H1 (cell line): ENCODE data around the gene TGM4. TPM values are rescaled to one million over a fixed set of nuclear protein-coding genes. Genes with fewer than 3 reads are reported as not detected.

Experiments used
- CTCF ChIA-PET: fragments of 300-600 bp; sonication (Branson Sonifier 250); formaldehyde crosslinking; loops from one replicate; lab custom pipeline; 2021; ENCODE audit not compliant: partially characterized antibody; lab: Charles Lee
- POLR2A ChIA-PET: fragments of 300-600 bp; sonication (Branson Sonifier 250); formaldehyde crosslinking; loops from one replicate; lab custom pipeline; 2021; ENCODE audit warnings: inconsistent platforms; ENCODE audit not compliant: partially characterized antibody; lab: Charles Lee
- DNase-seq, 2 experiments: peaks; one replicate each; pipeline versions ENCODE4 v3.0.0 to v3.0.0-alpha.2; 2010 to 2022; ENCODE audit warnings: low spot score in 2 of 2, low read depth in 1 of 2, mixed read lengths in 1 of 2
- FAIRE-seq: peaks from 2 replicates; lab custom pipeline; 2011; peaks lifted over from hg19 to GRCh38; lab: Jason Lieb, UNC
- H2AFZ ChIP-seq: 2 replicates; pipeline ENCODE4 v1.8.1; 2012; ENCODE audit warnings: low read length, inconsistent platforms
- H2AK5ac ChIP-seq: 2 replicates; pipeline ENCODE4 v1.6.1; 2013; ENCODE audit warnings: low read depth, low read length
- H2BK120ac ChIP-seq: replicated peaks from 2 replicates; pipeline ENCODE3; 2013; ENCODE audit warnings: low read depth, low read length, inconsistent platforms
- H2BK12ac ChIP-seq: 2 replicates; pipeline ENCODE4 v1.6.1; 2013; ENCODE audit warnings: low read depth, low read length
- H2BK15ac ChIP-seq: 2 replicates; pipeline ENCODE4 v1.6.1; 2013; ENCODE audit warnings: low read length
- H2BK20ac ChIP-seq: 2 replicates; pipeline ENCODE4 v1.6.1; 2013; ENCODE audit warnings: low read length
- H2BK5ac ChIP-seq: 2 replicates; pipeline ENCODE4 v1.6.1; 2013; ENCODE audit warnings: low read depth, low read length
- H3K14ac ChIP-seq: 2 replicates; pipeline ENCODE4 v1.6.1; 2013; ENCODE audit warnings: inconsistent platforms; ENCODE audit not compliant: insufficient read length
- H3K18ac ChIP-seq: 2 replicates; pipeline ENCODE4 v1.6.1; 2013; ENCODE audit warnings: low read length; ENCODE audit errors: extremely low read depth
- H3K23ac ChIP-seq: 2 replicates; pipeline ENCODE4 v1.6.1; 2013; ENCODE audit warnings: inconsistent platforms; ENCODE audit not compliant: insufficient read length
- H3K23me2 ChIP-seq: 2 replicates; pipeline ENCODE4 v1.6.1; 2013; ENCODE audit warnings: low read depth, low read length
- H3K27ac ChIP-seq: 2 replicates; pipeline ENCODE4 v1.6.1; 2011; ENCODE audit warnings: low read depth, low read length, inconsistent platforms
- H3K27me3 ChIP-seq, 4 experiments: replicated peaks in 1 of 4; 1 replicate in 1 of 4; 2 replicates in 3 of 4; pipeline versions ENCODE4 v1.6.1 to v1.8.1; 2011 to 2013; ENCODE audit warnings: low read length in 3 of 4, mild to moderate bottlenecking in 3 of 4, inconsistent platforms in 2 of 4, mixed read lengths in 2 of 4, moderate library complexity in 1 of 4; ENCODE audit not compliant: control insufficient read depth in 3 of 4, insufficient read depth in 3 of 4; ENCODE audit errors: extremely low read depth in 1 of 4
- H3K36me3 ChIP-seq, 4 experiments: 2 replicates each; pipeline versions ENCODE4 v1.6.1 to v1.8.1; 2011 to 2013; ENCODE audit warnings: mild to moderate bottlenecking in 4 of 4, low read length in 3 of 4, moderate library complexity in 2 of 4, control low read depth in 1 of 4, inconsistent platforms in 1 of 4; ENCODE audit not compliant: insufficient read depth in 4 of 4, control insufficient read depth in 2 of 4
- H3K4ac ChIP-seq: replicated peaks from 2 replicates; pipeline ENCODE3; 2013; ENCODE audit warnings: low read length, low read depth, mixed read lengths, inconsistent platforms; ENCODE audit not compliant: insufficient read length
- H3K4me1 ChIP-seq, 4 experiments: replicated peaks in 1 of 4; 1 replicate in 1 of 4; 2 replicates in 3 of 4; pipeline versions ENCODE4 v1.6.1 to v1.8.1; 2011 to 2013; ENCODE audit warnings: low read length in 3 of 4, inconsistent platforms in 2 of 4, mixed read lengths in 1 of 4; ENCODE audit not compliant: insufficient read depth in 4 of 4, control insufficient read depth in 3 of 4
- H3K4me2 ChIP-seq, 2 experiments: 2 replicates each; pipeline versions ENCODE4 v1.6.1 to v1.8.1; 2011 to 2013; ENCODE audit warnings: low read depth in 2 of 2, low read length in 2 of 2, control low read depth in 1 of 2, inconsistent platforms in 1 of 2, mild to moderate bottlenecking in 1 of 2; ENCODE audit not compliant: insufficient read depth in 1 of 2
- H3K4me3 ChIP-seq, 4 experiments: fragments of 200-600, 300-600 bp in 1 of 4; sonication (generic), shearing (Covaris generic), sonication (Bioruptor Twin) in 1 of 4; 2 replicates each; pipeline versions ENCODE4 v1.5.1 to v1.8.1; 2011 to 2016; ENCODE audit warnings: low read length in 4 of 4, low read depth in 3 of 4, control low read depth in 2 of 4, inconsistent platforms in 2 of 4, mild to moderate bottlenecking in 2 of 4, mixed read lengths in 1 of 4, moderate library complexity in 1 of 4; ENCODE audit not compliant: insufficient read depth in 2 of 4; ENCODE audit errors: extremely low read depth in 1 of 4
- H3K56ac ChIP-seq: replicated peaks from 2 replicates; pipeline ENCODE3; 2013; ENCODE audit warnings: low read depth, mild to moderate bottlenecking, mixed read lengths, low read length, inconsistent platforms; ENCODE audit not compliant: insufficient read length
- H3K79me1 ChIP-seq: 2 replicates; pipeline ENCODE4 v1.6.1; 2013; ENCODE audit warnings: low read depth, low read length, control low read depth
- H3K79me2 ChIP-seq, 2 experiments: 2 replicates each; pipeline versions ENCODE4 v1.6.1 to v1.8.1; 2012 to 2013; ENCODE audit warnings: low read length in 2 of 2, mild to moderate bottlenecking in 2 of 2, inconsistent platforms in 1 of 2; ENCODE audit not compliant: insufficient read depth in 2 of 2, control insufficient read depth in 1 of 2
- H3K9ac ChIP-seq, 4 experiments: replicated peaks in 1 of 4; 1 replicate in 1 of 4; 2 replicates in 3 of 4; pipeline versions ENCODE4 v1.6.1 to v1.8.1; 2011 to 2013; ENCODE audit warnings: low read depth in 3 of 4, low read length in 3 of 4, control low read depth in 2 of 4, mild to moderate bottlenecking in 2 of 4, moderate library complexity in 2 of 4, inconsistent platforms in 1 of 4; ENCODE audit errors: extremely low read depth in 1 of 4
- H3K9me3 ChIP-seq, 2 experiments: 2 replicates each; pipeline versions ENCODE4 v1.6.1 to v1.8.1; 2012 to 2013; ENCODE audit warnings: mild to moderate bottlenecking in 2 of 2, moderate library complexity in 2 of 2, control low read depth in 1 of 2, inconsistent platforms in 1 of 2, low read depth in 1 of 2, low read length in 1 of 2, mixed read lengths in 1 of 2; ENCODE audit not compliant: insufficient read depth in 2 of 2
- H4K20me1 ChIP-seq, 2 experiments: replicated peaks in 1 of 2; 2 replicates each; pipeline versions ENCODE3 to v1.8.1; 2011 to 2013; ENCODE audit warnings: inconsistent platforms in 2 of 2, low read length in 2 of 2, mild to moderate bottlenecking in 1 of 2; ENCODE audit not compliant: insufficient read depth in 2 of 2, control insufficient read depth in 1 of 2
- H4K5ac ChIP-seq: 2 replicates; pipeline ENCODE4 v1.6.1; 2013; ENCODE audit warnings: low read length, low read depth, mixed read lengths, inconsistent platforms; ENCODE audit not compliant: insufficient read length
- H4K8ac ChIP-seq: 2 replicates; pipeline ENCODE4 v1.8.0; 2013; ENCODE audit warnings: mild to moderate bottlenecking, moderate library complexity, low read length, inconsistent platforms; ENCODE audit not compliant: insufficient read depth; ENCODE audit errors: extremely low read depth
- H4K91ac ChIP-seq: replicated peaks from 2 replicates; pipeline ENCODE3; 2013; ENCODE audit warnings: low read length, mixed read lengths, inconsistent platforms; ENCODE audit not compliant: insufficient read length
- ASH2L ChIP-seq: fragments of 200-600, 300-600 bp; sonication (generic); IDR thresholded peaks from one replicate; pipeline ENCODE4 v1.7.1; 2017; ENCODE audit warnings: low read length
- CHD2 ChIP-seq: IDR thresholded peaks from 2 replicates; pipeline ENCODE4 v1.6.1; 2012; ENCODE audit warnings: low read length, improper control_type of control experiment
- FOSL1 ChIP-seq: IDR thresholded peaks from 2 replicates; pipeline ENCODE4 v1.6.1; 2011; ENCODE audit warnings: mild to moderate bottlenecking, low read depth, low read length, moderate library complexity; ENCODE audit not compliant: insufficient read depth
- KDM4A ChIP-seq: IDR thresholded peaks from one replicate; pipeline ENCODE4 v1.7.1; 2012; ENCODE audit warnings: low read depth, mild to moderate bottlenecking, moderate library complexity, low read length, inconsistent platforms; ENCODE audit not compliant: severe bottlenecking
- NANOG ChIP-seq: IDR thresholded peaks from 2 replicates; pipeline ENCODE4 v1.6.1; 2011; ENCODE audit warnings: low read length, low read depth, mild to moderate bottlenecking, inconsistent platforms; ENCODE audit not compliant: insufficient read depth, poor library complexity, severe bottlenecking
- PHF8 ChIP-seq: fragments of 200-600 bp; sonication (generic); conservative IDR thresholded peaks from 2 replicates; pipeline ENCODE4 v1.7.1; 2012; ENCODE audit warnings: low read depth, mild to moderate bottlenecking, inconsistent platforms, low read length, moderate library complexity
- SIX5 ChIP-seq: IDR thresholded peaks from 2 replicates; pipeline ENCODE4 v1.6.1; 2011; ENCODE audit warnings: mild to moderate bottlenecking, low read depth, low read length
- SP1 ChIP-seq: IDR thresholded peaks from 2 replicates; pipeline ENCODE4 v1.6.1; 2011; ENCODE audit warnings: low read depth, low read length
- SRF ChIP-seq: IDR thresholded peaks from 2 replicates; pipeline ENCODE4 v1.6.1; 2011; ENCODE audit warnings: mild to moderate bottlenecking, low read depth, low read length, moderate library complexity
- YY1 ChIP-seq: IDR thresholded peaks from 2 replicates; pipeline ENCODE4 v1.6.1; 2011; ENCODE audit warnings: low read depth, mild to moderate bottlenecking, low read length
- ZNF274 ChIP-seq: IDR thresholded peaks from 2 replicates; pipeline ENCODE4 v1.7.0; 2012; ENCODE audit warnings: low read length, borderline replicate concordance; ENCODE audit errors: extremely low read depth
- WGBS, 2 experiments: shearing (Covaris generic) in 1 of 2; methylation state at CpG; one replicate each; pipeline versions ENCODE4 v1.1.6 to v1.1.7; 2013 to 2015; ENCODE audit warnings: low lambda C conversion rate in 2 of 2, mixed read lengths in 2 of 2, inconsistent platforms in 1 of 2, low coverage in 1 of 2, missing lambda C conversion rate in 1 of 2; ENCODE audit not compliant: insufficient replicate concordance in 2 of 2, insufficient coverage in 1 of 2, insufficient read length in 1 of 2; ENCODE audit errors: extremely low coverage in 1 of 2, missing lambda C conversion rate in 1 of 2; 5-methylcytosine and 5-hydroxymethylcytosine counted together
- polyA plus RNA-seq, 7 experiments: library from polyadenylated mRNA; depleted of rRNA in 3 of 7; stranded (reverse) in 5 of 7; unstranded in 2 of 7; fragments of >200 nt in 5 of 7; fragments of 200-250 nt in 2 of 7; gene quantifications; 1 replicate in 5 of 7; 2 replicates in 1 of 7; 4 replicates in 1 of 7; pipeline versions ENCODE4 v1.2.1 to v1.2.3, GENCODE V29; 2011 to 2013; ENCODE audit warnings: missing spikeins in 2 of 7, mixed read lengths in 2 of 7
- total RNA-seq: library from RNA; stranded (reverse); fragmentation: NEBNext Ultra II Directional; extraction: Animal tissue kit (Norgen Biotek cat#: 25700); gene quantifications from 2 replicates; pipeline ENCODE4 v1.2.1, GENCODE V29; 2021
- TF ChIP-seq, protein P1 (sequence below): IDR thresholded peaks from 2 replicates; pipeline ENCODE4 v1.6.1; 2012; ENCODE audit warnings: inconsistent platforms

The TGM4 gene
- total and polyA plus RNA-seq, 2 of the 8 experiments (the other 6 are each of a cell fraction or from before 2014, with no cell fraction given): 0.02 TPM; not detected in 1

- no peak overlapping the region for H3K18ac ChIP-seq
- H2AFZ ChIP-seq: no peak overlapping the region
- H3K79me1 ChIP-seq: no peaks in the 10 kb centered on the region
- H3K27ac ChIP-seq: no peak overlapping the region
- no peaks in the 10 kb centered on the region for H3K79me2 ChIP-seq
- H3K56ac ChIP-seq: no peak overlapping the region
- H2BK5ac ChIP-seq: no peak overlapping the region
- H3K27me3 ChIP-seq: no peaks in the 10 kb centered on the region
- no peak overlapping the region for H4K8ac ChIP-seq
- H3K4me1 ChIP-seq: no peaks in the 10 kb centered on the region
- H3K4ac ChIP-seq: no peak overlapping the region
- no peak overlapping the region for H2BK15ac ChIP-seq
- H3K23ac ChIP-seq: no peak overlapping the region
- no peak overlapping the region for H3K14ac ChIP-seq
- ChIA-PET POLR2A (interaction anchor here (1.1 kb wide), 1 partner anchor 146 kb away, joined by 5 read pairs; the partner anchor contains the start of genes KIAA1143 and KIF15), CTCF (interaction anchor here (1.2 to 2.2 kb wide), 3 partner anchors 10 to 17 kb away, joined by 3 to 6 read pairs (median 5); no protein-coding TSS in a partner anchor)
- FAIRE-seq (no peak), DNase-seq (no peak)
- H2BK12ac ChIP-seq: no peak overlapping the region
- H4K5ac ChIP-seq: no peak overlapping the region
- no peak overlapping the region for H2AK5ac ChIP-seq
- H3K9me3 ChIP-seq: peaks cover 17 to 25% of the 10 kb centered on the region in 2 experiments; a peak in 3 of 4 replicates
- H3K23me2 ChIP-seq: no peaks in the 10 kb centered on the region
- no peaks in the 10 kb centered on the region for H3K36me3 ChIP-seq
- H3K4me2 ChIP-seq: no peak overlapping the region
- no peak overlapping the region for H2BK120ac ChIP-seq
- 80% methylated on average over 4 of the region's 4 CpGs; no CpG with 5 or more reads in 1 of the 2 experiments for WGBS, 2 experiments
- H3K4me3 ChIP-seq: no peak overlapping the region
- H2BK20ac ChIP-seq: no peak overlapping the region
- no peaks in the 10 kb centered on the region for H4K20me1 ChIP-seq
- H4K91ac ChIP-seq: no peak overlapping the region
- H3K9ac ChIP-seq: no peak overlapping the region; a peak in 1 of 7 replicates
- TF ChIP-seq PHF8 (no peak), CHD2 (no peak), NANOG (no peak), SP1 (no peak), FOSL1 (no peak), KDM4A (no peak), SRF (no peak), YY1 (no peak), ZNF274 (no peak), ASH2L (no peak), SIX5 (no peak)
- TF ChIP-seq, protein P1, sequence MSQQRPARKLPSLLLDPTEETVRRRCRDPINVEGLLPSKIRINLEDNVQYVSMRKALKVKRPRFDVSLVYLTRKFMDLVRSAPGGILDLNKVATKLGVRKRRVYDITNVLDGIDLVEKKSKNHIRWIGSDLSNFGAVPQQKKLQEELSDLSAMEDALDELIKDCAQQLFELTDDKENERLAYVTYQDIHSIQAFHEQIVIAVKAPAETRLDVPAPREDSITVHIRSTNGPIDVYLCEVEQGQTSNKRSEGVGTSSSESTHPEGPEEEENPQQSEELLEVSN: no peak
Measured at GRCh38 chr3:44907612-44908011, 33.2 kb downstream of the TGM4 start.
